Activated T-helper 2 cell treated with anti-CD3 and anti-CD28 coated beads, Interferon-gamma antibody, Interleukin-2, Interleukin-4, amounts not matched to agents 10 μg/mL and 5 μg/mL and 100 μg/mL, durations not matched to agents 14 hours and 24 hours and 36 hours (primary cell): ENCODE results near the gene PPP1R10. TPM values are rescaled to one million over a fixed set of nuclear protein-coding genes. Genes with fewer than 3 reads are reported as not detected.

Experiments
- DNase-seq: peaks from one replicate; pipeline ENCODE4 v3.0.0; 2021; ENCODE audit warnings: low spot score
- H3K27ac Mint-ChIP-seq: one replicate; pipeline ENCODE4 v1.8.0; 2021; ENCODE audit warnings: mixed read lengths
- H3K27me3 Mint-ChIP-seq: one replicate; pipeline ENCODE4 v1.8.0; 2021; ENCODE audit warnings: low read depth, mixed read lengths
- H3K36me3 Mint-ChIP-seq: one replicate; pipeline ENCODE4 v1.8.0; 2021; ENCODE audit warnings: low read depth, mixed read lengths
- H3K4me1 Mint-ChIP-seq: one replicate; pipeline ENCODE4 v1.8.0; 2021; ENCODE audit warnings: low read depth, mixed read lengths
- H3K4me3 Mint-ChIP-seq: one replicate; pipeline ENCODE4 v1.8.0; 2021; ENCODE audit warnings: low read depth, mild to moderate bottlenecking, moderate library complexity, mixed read lengths
- H3K9me3 Mint-ChIP-seq: one replicate; pipeline ENCODE4 v1.8.0; 2021; ENCODE audit warnings: mixed read lengths
- intact Hi-C: fragments of 100-400 bp; cut with micrococcal nuclease; formaldehyde crosslinking; loops from one replicate; pipeline ENCODE4 v1.15.1; 2023
- total RNA-seq: library from RNA; stranded (reverse); gene quantifications from 2 replicates; pipeline ENCODE4 v1.2.3, GENCODE V29; 2022

PPP1R10 gene
- total RNA-seq, 1 donor from 2014 or later = 102 TPM

- peak overlapping the region; percentile 96 for H3K4me3 Mint-ChIP-seq
- peaks cover 37% of the 10 kb centered on the region for H3K4me1 Mint-ChIP-seq
- H3K27ac Mint-ChIP-seq = peak overlapping the region; percentile 98
- DNase-seq = peak; percentile 30
- H3K27me3 Mint-ChIP-seq = peaks cover 3% of the 10 kb centered on the region
- intact Hi-C loops = loop anchor here (2.0 to 10.0 kb wide), 3 partner anchors 289 to 929 kb away; partner anchors contain the start of genes ATP6V1G2, DDX39B, HLA-C and NFKBIL1
- H3K9me3 Mint-ChIP-seq = no peaks in the 10 kb centered on the region
- H3K36me3 Mint-ChIP-seq = peaks cover 76% of the 10 kb centered on the region
Observed at GRCh38 chr6:30615958-30616810, 859 bp downstream of the PPP1R10 start.

- DNase-seq = peak; percentile 28
- intact Hi-C loops = loop anchor here (5.0 to 10.0 kb wide), 2 partner anchors 657 to 929 kb away; partner anchors contain the start of genes ATP6V1G2, DDX39B, HLA-C and NFKBIL1
- Mint-ChIP-seq H3K27me3 (peaks cover 3% of the 10 kb centered on the region), H3K36me3 (peaks cover 77% of the 10 kb centered on the region), H3K9me3 (no peaks in the 10 kb centered on the region), H3K27ac (peak overlapping the region; percentile 98), H3K4me3 (peak overlapping the region; percentile 96), H3K4me1 (peaks cover 42% of the 10 kb centered on the region)
Observed at GRCh38 chr6:30615219-30615957, 1.7 kb downstream of the PPP1R10 start.

DNA sequence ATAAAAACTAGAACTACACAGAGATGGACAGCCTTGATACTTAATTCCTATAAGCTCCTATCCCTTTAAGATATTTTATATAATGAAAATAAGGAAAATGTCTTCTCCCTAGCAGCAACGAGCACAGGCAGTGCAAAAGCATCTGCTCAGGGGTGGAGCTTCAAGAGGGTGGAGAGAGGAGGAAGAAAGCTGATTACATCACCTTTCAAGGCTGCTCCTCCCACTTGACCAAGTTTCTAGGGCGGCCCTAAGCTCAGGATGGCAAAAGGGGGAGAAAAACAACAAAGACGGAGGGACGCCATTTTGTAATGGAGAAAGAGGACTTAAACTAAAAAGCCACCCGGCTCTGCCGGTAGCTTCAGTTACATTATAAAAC, 2.2 kb downstream of the PPP1R10 start:
- H3K27ac Mint-ChIP-seq = peak overlapping the region; percentile 98
- peak; percentile 85 for DNase-seq
- peaks cover 48% of the 10 kb centered on the region for H3K4me1 Mint-ChIP-seq
- intact Hi-C loops = loop anchor here (5.0 to 10.0 kb wide), 2 partner anchors 657 to 930 kb away; partner anchors contain the start of genes ATP6V1G2, DDX39B, HLA-C and NFKBIL1
- H3K4me3 Mint-ChIP-seq = peak overlapping the region; percentile 96
- no peaks in the 10 kb centered on the region for H3K9me3 Mint-ChIP-seq
- peaks cover 3% of the 10 kb centered on the region for H3K27me3 Mint-ChIP-seq
- peaks cover 82% of the 10 kb centered on the region for H3K36me3 Mint-ChIP-seq

- peak overlapping the region; percentile 98 for H3K27ac Mint-ChIP-seq
- intact Hi-C loops = loop anchor here (10.0 kb wide), 1 partner anchor 931 kb away; the partner anchor contains the start of genes ATP6V1G2, DDX39B and NFKBIL1
- H3K9me3 Mint-ChIP-seq = no peaks in the 10 kb centered on the region
- peaks cover 82% of the 10 kb centered on the region for H3K36me3 Mint-ChIP-seq
- H3K27me3 Mint-ChIP-seq = peaks cover 3% of the 10 kb centered on the region
- DNase-seq = no peak
- peak overlapping the region; percentile 96 for H3K4me3 Mint-ChIP-seq
- H3K4me1 Mint-ChIP-seq = peaks cover 50% of the 10 kb centered on the region
Observed at GRCh38 chr6:30614044-30614842, 2.8 kb downstream of the PPP1R10 start.

GRCh38 chr6:30613251-30614043, 3.6 kb downstream of the PPP1R10 start:
- H3K9me3 Mint-ChIP-seq = no peaks in the 10 kb centered on the region
- H3K36me3 Mint-ChIP-seq = peaks cover 84% of the 10 kb centered on the region
- peak overlapping the region; percentile 96 for H3K4me3 Mint-ChIP-seq
- H3K27ac Mint-ChIP-seq = peak overlapping the region; percentile 83
- H3K27me3 Mint-ChIP-seq = peaks cover 3% of the 10 kb centered on the region
- no peak for DNase-seq
- intact Hi-C loops = loop anchor here (10.0 kb wide), 1 partner anchor 931 kb away; the partner anchor contains the start of genes ATP6V1G2, DDX39B and NFKBIL1
- peaks cover 52% of the 10 kb centered on the region for H3K4me1 Mint-ChIP-seq

DNA sequence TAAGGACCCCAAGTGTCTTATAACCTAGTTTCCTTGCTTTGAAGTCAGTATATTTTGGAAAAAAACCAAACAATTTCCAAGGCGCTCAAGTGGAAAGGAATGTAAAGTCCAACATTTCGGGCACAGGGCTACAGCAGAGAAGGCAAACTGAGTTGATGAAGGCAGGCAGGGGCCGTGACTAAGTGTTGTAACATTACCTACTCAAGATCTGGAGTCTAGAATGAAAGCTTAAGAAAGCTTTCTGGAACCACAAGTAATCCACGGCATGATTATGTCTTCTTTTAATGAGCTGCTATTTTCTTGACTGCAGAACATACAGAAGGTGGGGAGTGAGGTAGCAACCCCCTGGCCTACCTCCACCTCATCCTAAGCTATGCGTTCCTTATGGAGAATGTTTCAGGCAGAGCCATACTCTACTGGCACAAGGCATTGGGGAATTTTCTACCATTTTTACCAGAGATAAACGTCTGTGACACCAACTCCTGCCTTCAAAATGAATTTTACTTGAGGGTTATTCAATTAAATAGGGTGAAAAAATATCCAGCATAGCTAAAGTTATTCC, 4.3 kb downstream of the PPP1R10 start:
- H3K27ac Mint-ChIP-seq = no peak overlapping the region
- peaks cover 90% of the 10 kb centered on the region for H3K36me3 Mint-ChIP-seq
- no peak for DNase-seq
- no peaks in the 10 kb centered on the region for H3K9me3 Mint-ChIP-seq
- peaks cover 3% of the 10 kb centered on the region for H3K27me3 Mint-ChIP-seq
- peaks cover 52% of the 10 kb centered on the region for H3K4me1 Mint-ChIP-seq
- intact Hi-C loops = loop anchor here (10.0 kb wide), 1 partner anchor 932 kb away; the partner anchor contains the start of genes ATP6V1G2, DDX39B and NFKBIL1
- peak overlapping the region; percentile 18 for H3K4me3 Mint-ChIP-seq

GRCh38 chr6:30612213-30612612, 4.8 kb downstream of the PPP1R10 start:
- Mint-ChIP-seq H3K27me3 (peaks cover 2% of the 10 kb centered on the region), H3K9me3 (no peaks in the 10 kb centered on the region), H3K4me1 (peaks cover 54% of the 10 kb centered on the region), H3K36me3 (peaks cover 95% of the 10 kb centered on the region), H3K27ac (peak overlapping the region; percentile 67), H3K4me3 (no peak overlapping the region)
- no peak for DNase-seq
- intact Hi-C loops = loop anchor here (10.0 kb wide), 1 partner anchor 933 kb away; the partner anchor contains the start of genes ATP6V1G2, DDX39B and NFKBIL1

DNA sequence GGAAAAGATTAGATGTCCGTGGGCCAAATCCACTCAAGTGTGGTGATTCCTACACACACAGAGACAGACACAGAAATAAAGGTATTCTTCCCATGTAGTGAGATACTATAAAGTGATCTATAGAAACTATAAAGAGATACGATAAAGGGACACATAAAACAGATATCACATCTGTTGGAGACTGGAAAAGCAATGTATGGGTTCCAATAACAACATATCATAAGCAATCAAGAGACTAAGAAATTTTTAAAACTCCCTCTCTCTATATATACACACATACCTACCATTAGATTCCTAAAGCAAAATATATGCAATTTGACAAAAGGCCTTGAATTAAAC, 5.2 kb downstream of the PPP1R10 start:
- peak overlapping the region; percentile 67 for H3K27ac Mint-ChIP-seq
- H3K4me1 Mint-ChIP-seq = peaks cover 54% of the 10 kb centered on the region
- H3K9me3 Mint-ChIP-seq = no peaks in the 10 kb centered on the region
- H3K4me3 Mint-ChIP-seq = no peak overlapping the region
- DNase-seq = no peak
- intact Hi-C loops = loop anchor here (10.0 kb wide), 1 partner anchor 933 kb away; the partner anchor contains the start of genes ATP6V1G2, DDX39B and NFKBIL1
- H3K36me3 Mint-ChIP-seq = peaks cover 92% of the 10 kb centered on the region
- H3K27me3 Mint-ChIP-seq = no peaks in the 10 kb centered on the region

DNA sequence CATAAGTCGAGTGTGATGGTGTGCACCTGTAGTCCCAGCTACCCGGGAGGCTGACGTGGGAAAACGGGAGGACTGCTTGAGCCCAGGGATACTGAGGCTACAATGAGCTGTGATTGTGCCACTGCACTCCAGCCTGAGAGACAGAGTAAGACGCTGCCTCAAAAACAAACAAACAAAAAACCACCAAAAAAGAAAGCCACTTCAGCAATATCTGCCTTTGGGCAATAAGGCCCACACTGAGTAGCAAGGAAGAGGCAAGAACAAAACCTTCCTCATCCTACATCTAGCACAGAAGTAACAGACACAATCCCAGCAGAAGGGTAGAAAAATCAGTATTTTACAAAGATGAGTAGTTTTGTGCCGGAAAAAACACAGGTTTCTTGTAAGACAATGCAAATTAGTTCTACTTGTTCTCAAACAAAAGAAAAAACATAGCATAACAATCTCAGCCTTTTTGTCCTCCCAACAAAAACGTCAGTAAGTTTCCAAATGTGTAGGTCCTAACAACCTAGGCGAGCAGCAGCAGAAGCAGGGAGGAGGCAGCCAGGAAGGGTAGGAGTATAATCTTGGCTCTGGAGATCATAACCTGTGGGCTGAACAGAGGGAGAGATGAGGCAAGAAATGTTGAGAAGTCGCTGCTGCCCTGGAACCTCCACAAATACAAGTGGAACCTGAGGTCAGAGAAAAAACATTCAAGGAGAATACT, 5.7 kb downstream of the PPP1R10 start:
- no peaks in the 10 kb centered on the region for H3K27me3 Mint-ChIP-seq
- H3K9me3 Mint-ChIP-seq = no peaks in the 10 kb centered on the region
- peaks cover 92% of the 10 kb centered on the region for H3K36me3 Mint-ChIP-seq
- intact Hi-C loops = loop anchor here (10.0 kb wide), 1 partner anchor 933 kb away; the partner anchor contains the start of genes ATP6V1G2, DDX39B and NFKBIL1
- H3K27ac Mint-ChIP-seq = peak overlapping the region; percentile 67
- DNase-seq = no peak
- H3K4me1 Mint-ChIP-seq = peaks cover 55% of the 10 kb centered on the region
- H3K4me3 Mint-ChIP-seq = no peak overlapping the region

- Mint-ChIP-seq H3K27ac (peak overlapping the region; percentile 23), H3K4me3 (no peak overlapping the region), H3K9me3 (no peaks in the 10 kb centered on the region), H3K27me3 (no peaks in the 10 kb centered on the region), H3K4me1 (peaks cover 57% of the 10 kb centered on the region), H3K36me3 (peaks cover 90% of the 10 kb centered on the region)
- intact Hi-C loops = loop anchor here (10.0 kb wide), 1 partner anchor 935 kb away; the partner anchor contains the start of genes ATP6V1G2, DDX39B and NFKBIL1
- DNase-seq = no peak
Observed at GRCh38 chr6:30610065-30610464, 7.0 kb downstream of the PPP1R10 start.
